ENCODE measurements around the gene FARSA.

FARSA gene

DNA sequence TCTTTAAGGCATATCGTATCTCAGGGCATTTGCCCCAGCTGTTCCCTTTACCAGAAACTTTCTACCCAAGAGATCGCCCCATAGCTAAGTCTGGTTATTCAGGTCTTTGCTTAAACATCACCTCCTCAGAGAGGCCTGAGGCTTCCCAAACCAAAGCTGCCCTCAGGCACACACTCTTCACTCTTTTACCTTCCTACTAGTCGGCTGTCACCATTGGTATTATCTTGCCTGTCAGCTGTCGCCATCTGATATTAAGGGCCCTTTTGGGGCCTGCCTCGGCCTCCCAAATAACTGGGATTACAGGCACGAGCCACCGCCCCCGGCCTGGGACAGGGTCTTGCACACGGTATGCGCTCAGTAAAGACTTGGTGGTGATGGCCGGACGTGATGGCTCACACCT lies 22.5 kb upstream of the FARSA start:
- TF ChIP-seq POLR2AphosphoS5 (IDR thresholded peaks at IDR 0.05; ENCODE audit: low read depth, low read length) = no peak
- no peak for TF ChIP-seq TAF1 (IDR thresholded peaks at IDR 0.05; ENCODE audit: borderline replicate concordance, insufficient read depth, low read length)
- no peak for TF ChIP-seq SIN3A (IDR thresholded peaks at IDR 0.05; ENCODE audit: borderline replicate concordance, insufficient read depth, low read length)
- TF ChIP-seq FOXP2 (optimal IDR thresholded peaks at IDR 0.05; ENCODE audit: borderline replicate concordance, extremely low read depth, extremely low read length, insufficient read depth) = no peak
- TF ChIP-seq, protein P1, sequence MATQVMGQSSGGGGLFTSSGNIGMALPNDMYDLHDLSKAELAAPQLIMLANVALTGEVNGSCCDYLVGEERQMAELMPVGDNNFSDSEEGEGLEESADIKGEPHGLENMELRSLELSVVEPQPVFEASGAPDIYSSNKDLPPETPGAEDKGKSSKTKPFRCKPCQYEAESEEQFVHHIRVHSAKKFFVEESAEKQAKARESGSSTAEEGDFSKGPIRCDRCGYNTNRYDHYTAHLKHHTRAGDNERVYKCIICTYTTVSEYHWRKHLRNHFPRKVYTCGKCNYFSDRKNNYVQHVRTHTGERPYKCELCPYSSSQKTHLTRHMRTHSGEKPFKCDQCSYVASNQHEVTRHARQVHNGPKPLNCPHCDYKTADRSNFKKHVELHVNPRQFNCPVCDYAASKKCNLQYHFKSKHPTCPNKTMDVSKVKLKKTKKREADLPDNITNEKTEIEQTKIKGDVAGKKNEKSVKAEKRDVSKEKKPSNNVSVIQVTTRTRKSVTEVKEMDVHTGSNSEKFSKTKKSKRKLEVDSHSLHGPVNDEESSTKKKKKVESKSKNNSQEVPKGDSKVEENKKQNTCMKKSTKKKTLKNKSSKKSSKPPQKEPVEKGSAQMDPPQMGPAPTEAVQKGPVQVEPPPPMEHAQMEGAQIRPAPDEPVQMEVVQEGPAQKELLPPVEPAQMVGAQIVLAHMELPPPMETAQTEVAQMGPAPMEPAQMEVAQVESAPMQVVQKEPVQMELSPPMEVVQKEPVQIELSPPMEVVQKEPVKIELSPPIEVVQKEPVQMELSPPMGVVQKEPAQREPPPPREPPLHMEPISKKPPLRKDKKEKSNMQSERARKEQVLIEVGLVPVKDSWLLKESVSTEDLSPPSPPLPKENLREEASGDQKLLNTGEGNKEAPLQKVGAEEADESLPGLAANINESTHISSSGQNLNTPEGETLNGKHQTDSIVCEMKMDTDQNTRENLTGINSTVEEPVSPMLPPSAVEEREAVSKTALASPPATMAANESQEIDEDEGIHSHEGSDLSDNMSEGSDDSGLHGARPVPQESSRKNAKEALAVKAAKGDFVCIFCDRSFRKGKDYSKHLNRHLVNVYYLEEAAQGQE (IDR thresholded peaks at IDR 0.05; ENCODE audit: insufficient read depth in 1 of 2, low read depth in 2 of 2, low read length in 2 of 2) = no peak

DNA sequence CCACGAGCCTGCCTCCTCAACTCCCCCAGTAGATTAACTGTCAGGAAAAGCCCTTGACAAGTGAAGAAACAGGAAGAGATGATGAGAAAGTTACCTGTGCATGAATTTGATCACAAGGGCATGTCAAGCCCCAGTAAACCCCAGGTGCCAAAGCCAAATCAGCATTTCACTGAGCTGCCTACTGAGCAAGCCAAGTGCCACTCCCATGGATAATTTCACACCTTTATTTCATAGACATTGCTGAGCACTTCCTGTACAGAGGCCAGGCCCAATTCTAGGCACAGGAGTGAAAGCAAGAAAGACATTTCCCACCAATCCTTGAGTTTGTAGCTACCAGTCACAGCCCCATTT lies 21.1 kb upstream of the FARSA start:
- TF ChIP-seq TAF1 (IDR thresholded peaks at IDR 0.05; ENCODE audit: borderline replicate concordance, insufficient read depth, low read length) = no peak
- no peak for TF ChIP-seq SIN3A (IDR thresholded peaks at IDR 0.05; ENCODE audit: borderline replicate concordance, insufficient read depth, low read length)
- no peak for TF ChIP-seq POLR2AphosphoS5 (IDR thresholded peaks at IDR 0.05; ENCODE audit: low read depth, low read length)
- no peak for TF ChIP-seq FOXP2 (optimal IDR thresholded peaks at IDR 0.05; ENCODE audit: borderline replicate concordance, extremely low read depth, extremely low read length, insufficient read depth)
- TF ChIP-seq, protein P1 (IDR thresholded peaks at IDR 0.05; ENCODE audit: insufficient read depth in 1 of 2, low read depth in 2 of 2, low read length in 2 of 2) = no peak

DNA sequence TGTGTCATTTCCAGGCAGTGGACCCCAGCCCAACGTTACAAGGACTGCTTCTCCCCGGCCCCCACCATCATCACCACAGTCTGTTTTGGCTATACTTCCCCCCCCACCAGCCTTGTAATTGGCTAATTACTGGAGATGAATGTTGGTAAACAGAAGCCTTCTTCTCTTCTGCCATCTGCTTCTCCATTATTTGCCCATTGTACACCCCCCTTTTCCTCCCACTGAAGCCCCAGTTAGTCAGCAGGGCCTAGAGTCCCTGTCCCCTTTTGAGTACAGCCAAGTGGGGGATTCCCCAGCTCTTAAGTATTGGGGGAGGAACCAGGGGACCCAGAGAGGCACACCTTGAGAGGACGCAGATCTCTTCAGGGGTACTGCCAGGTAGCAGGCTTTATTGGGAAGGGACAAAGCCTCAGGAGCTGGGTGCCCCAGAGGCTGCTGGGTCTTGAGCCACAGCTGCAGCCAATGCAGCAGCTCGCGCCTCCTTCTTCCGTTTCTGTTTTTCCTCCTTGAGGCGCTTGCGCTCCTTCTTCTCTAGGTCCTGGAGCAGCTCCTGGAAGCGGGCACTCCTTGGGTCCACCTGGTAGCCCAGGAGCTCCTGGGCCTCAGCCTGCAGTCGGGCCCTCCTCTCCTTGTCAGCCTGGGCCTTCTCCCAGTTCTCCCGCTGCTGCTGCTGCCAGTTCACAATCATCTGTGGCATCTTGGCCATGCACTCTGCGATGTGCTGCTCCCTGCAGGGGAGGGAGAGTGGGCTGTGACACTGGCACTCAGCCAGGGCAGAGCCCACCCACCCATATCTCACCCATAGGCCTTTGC lies 20.5 kb upstream of the FARSA start:
- TF ChIP-seq SIN3A (IDR thresholded peaks at IDR 0.05; ENCODE audit: borderline replicate concordance, insufficient read depth, low read length) (no peak), TAF1 (IDR thresholded peaks at IDR 0.05; ENCODE audit: borderline replicate concordance, insufficient read depth, low read length) (no peak), POLR2AphosphoS5 (IDR thresholded peaks at IDR 0.05; ENCODE audit: low read depth, low read length) (peak; percentile 48), FOXP2 (optimal IDR thresholded peaks at IDR 0.05; ENCODE audit: borderline replicate concordance, extremely low read depth, extremely low read length, insufficient read depth) (no peak)
- TF ChIP-seq, protein P1 (IDR thresholded peaks at IDR 0.05; ENCODE audit: insufficient read depth in 1 of 2, low read depth in 2 of 2, low read length in 2 of 2) = no peak

DNA sequence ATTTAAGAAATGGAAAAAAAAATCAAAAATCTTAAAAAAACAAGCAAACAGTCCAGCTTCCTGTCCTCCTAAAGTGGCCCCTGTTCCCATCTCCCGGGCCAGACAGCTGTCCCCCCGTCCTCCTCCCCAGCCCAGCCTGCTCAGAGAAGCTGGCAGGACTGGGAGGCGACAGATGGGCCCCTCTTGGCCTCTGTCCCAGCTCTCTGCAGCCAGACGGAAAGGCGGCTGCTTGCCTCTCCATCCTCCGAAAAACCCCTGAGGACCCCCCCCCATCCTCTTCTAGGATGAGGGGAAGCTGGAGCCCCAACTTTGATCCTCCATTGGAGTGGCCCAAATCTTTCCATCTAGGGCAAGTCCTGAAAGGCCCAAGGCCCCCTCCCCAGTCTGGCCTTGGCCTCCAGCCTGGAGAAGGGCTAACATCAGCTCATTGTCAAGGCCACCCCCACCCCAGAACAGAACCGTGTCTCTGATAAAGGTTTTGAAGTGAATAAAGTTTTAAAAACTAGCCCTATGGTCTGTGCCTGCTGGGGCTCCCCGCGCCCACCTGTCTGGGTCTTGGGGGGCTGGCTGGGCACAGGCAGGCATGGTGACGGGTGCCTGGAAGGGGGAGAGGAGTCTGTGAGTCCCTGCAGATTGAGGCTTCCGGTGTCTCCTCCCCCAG lies 19.8 kb upstream of the FARSA start:
- no peak for TF ChIP-seq SIN3A (IDR thresholded peaks at IDR 0.05; ENCODE audit: borderline replicate concordance, insufficient read depth, low read length)
- TF ChIP-seq POLR2AphosphoS5 (IDR thresholded peaks at IDR 0.05; ENCODE audit: low read depth, low read length) = peak; percentile 25; the same call in 1 of the 2 replicates

DNA sequence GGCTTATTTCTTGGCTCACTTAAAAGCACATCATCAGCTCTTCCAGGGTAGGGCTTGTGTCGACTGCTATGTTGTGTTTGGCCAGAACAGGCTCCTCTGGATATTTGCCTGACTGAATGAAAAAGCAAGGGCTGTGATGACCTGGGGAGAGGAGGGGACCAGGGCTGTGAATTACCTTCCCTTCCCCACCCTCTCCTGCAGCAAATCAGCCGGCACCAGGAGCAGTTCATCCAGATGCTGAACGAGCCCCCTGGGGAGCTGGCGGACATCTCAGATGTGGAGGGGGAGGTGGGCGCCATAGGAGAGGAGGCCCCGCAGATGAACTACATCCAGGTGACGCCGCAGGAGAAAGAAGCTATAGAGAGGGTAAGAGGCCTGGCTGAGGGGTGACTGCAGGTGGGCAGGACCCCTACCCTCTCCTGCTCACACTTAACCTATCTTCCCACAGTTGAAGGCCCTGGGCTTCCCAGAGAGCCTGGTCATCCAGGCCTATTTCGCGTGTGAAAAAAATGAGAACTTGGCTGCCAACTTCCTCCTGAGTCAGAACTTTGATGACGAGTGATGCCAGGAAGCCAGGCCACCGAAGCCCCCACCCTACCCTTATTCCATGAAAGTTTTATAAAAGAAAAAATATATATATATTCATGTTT lies 19.1 kb upstream of the FARSA start:
- TF ChIP-seq, protein P1 (IDR thresholded peaks at IDR 0.05; ENCODE audit: insufficient read depth in 1 of 2, low read depth in 2 of 2, low read length in 2 of 2) = no peak
- no peak for TF ChIP-seq POLR2AphosphoS5 (IDR thresholded peaks at IDR 0.05; ENCODE audit: low read depth, low read length)
- no peak for TF ChIP-seq FOXP2 (optimal IDR thresholded peaks at IDR 0.05; ENCODE audit: borderline replicate concordance, extremely low read depth, extremely low read length, insufficient read depth)
- TF ChIP-seq SIN3A (IDR thresholded peaks at IDR 0.05; ENCODE audit: borderline replicate concordance, insufficient read depth, low read length) = no peak
